Neural cell (in vitro differentiated cells): ENCODE measurements around the gene NLRP7. TPM values are rescaled to one million over a fixed set of nuclear protein-coding genes. Genes with fewer than 3 reads are reported as not detected.
"Not testable (repeated sequence)": the region's sequence is repeated elsewhere in the genome, so short reads cannot be mapped to it uniquely, and the experiment has no call there.

Experiments
- H2AFZ ChIP-seq: fragments of 200-600, 300-800 bp; sonication (generic), shearing (Covaris generic); 2 replicates; pipeline ENCODE4 v1.6.0; 2014; ENCODE audit warnings: low read depth, mild to moderate bottlenecking, antibody characterized with exemption, low read length, moderate library complexity
- H3F3A ChIP-seq: fragments of 200-600 bp; shearing (Covaris generic); 2 replicates; pipeline ENCODE4 v1.6.1; 2016; ENCODE audit warnings: mild to moderate bottlenecking, moderate library complexity, mixed read lengths, antibody characterized with exemption, low read length; ENCODE audit not compliant: insufficient read depth, poor library complexity, severe bottlenecking
- H3K27ac ChIP-seq: fragments of 200-600, 300-800 bp; sonication (generic), shearing (Covaris generic); 2 replicates; pipeline ENCODE4 v1.5.1; 2014; ENCODE audit warnings: mild to moderate bottlenecking, low read length, moderate library complexity
- H3K27me3 ChIP-seq: fragments of 300-800, 200-600 bp; sonication (generic), shearing (Covaris generic); 2 replicates; pipeline ENCODE4 v1.6.0; 2014; ENCODE audit warnings: mild to moderate bottlenecking, low read depth, low read length, moderate library complexity; ENCODE audit not compliant: insufficient read depth
- H3K36me3 ChIP-seq: fragments of 300-800, 200-600 bp; sonication (generic), shearing (Covaris generic); 2 replicates; pipeline ENCODE4 v1.5.1; 2014; ENCODE audit warnings: mild to moderate bottlenecking, antibody characterized with exemption, low read length, moderate library complexity; ENCODE audit not compliant: insufficient read depth
- H3K4me2 ChIP-seq: fragments of 300-800, 200-600 bp; sonication (generic), shearing (Covaris generic); 2 replicates; pipeline ENCODE4 v1.6.0; 2014; ENCODE audit warnings: mild to moderate bottlenecking, low read length
- H3K4me3 ChIP-seq: fragments of 300-800, 200-600 bp; sonication (generic), shearing (Covaris generic); 2 replicates; pipeline ENCODE4 v1.5.1; 2014; ENCODE audit warnings: mild to moderate bottlenecking, low read length, moderate library complexity
- H3K79me2 ChIP-seq: fragments of 200-600 bp; shearing (Covaris generic); replicated peaks from 2 replicates; pipeline ENCODE4 v1.6.0; 2014; ENCODE audit warnings: mild to moderate bottlenecking, low read length, moderate library complexity; ENCODE audit not compliant: insufficient read depth
- H3K9ac ChIP-seq: fragments of 300-800, 200-600 bp; sonication (generic), shearing (Covaris generic); 2 replicates; pipeline ENCODE4 v1.6.1; 2016; ENCODE audit warnings: mild to moderate bottlenecking, low read length, mixed read lengths
- H3K9me2 ChIP-seq: fragments of 200-600 bp; shearing (Covaris generic); 2 replicates; pipeline ENCODE4 v1.6.1; 2016; ENCODE audit warnings: mild to moderate bottlenecking, low read length, mixed read lengths; ENCODE audit not compliant: insufficient read depth
- H3K9me3 ChIP-seq: fragments of 200-600, 300-800 bp; sonication (generic), shearing (Covaris generic); 2 replicates; pipeline ENCODE4 v1.6.1; 2016; ENCODE audit warnings: mild to moderate bottlenecking, mixed run types, low read length, moderate library complexity, mixed read lengths
- H4K20me1 ChIP-seq: fragments of 200-600 bp; shearing (Covaris generic); 2 replicates; pipeline ENCODE4 v1.6.1; 2016; ENCODE audit warnings: mild to moderate bottlenecking, mixed run types; ENCODE audit not compliant: insufficient read depth
- EZH2 ChIP-seq: fragments of 200-600, 300-800 bp; shearing (Covaris generic), sonication (generic); IDR thresholded peaks from 2 replicates; pipeline ENCODE4 v1.6.1; 2014; ENCODE audit warnings: antibody characterized with exemption, low read length, borderline replicate concordance, mild to moderate bottlenecking; ENCODE audit not compliant: insufficient read depth, poor library complexity, severe bottlenecking
- POLR2AphosphoS5 ChIP-seq: IDR thresholded peaks from 2 replicates; pipeline ENCODE4 v1.6.1; 2012
- RAD21 ChIP-seq: fragments of 450-650 bp; conservative IDR thresholded peaks from 2 replicates; pipeline ENCODE4 v1.6.1; 2014; ENCODE audit warnings: antibody characterized with exemption, mild to moderate bottlenecking, moderate library complexity
- TAF1 ChIP-seq: IDR thresholded peaks from 2 replicates; pipeline ENCODE4 v1.6.1; 2012; ENCODE audit warnings: low read depth
- polyA minus RNA-seq: library from RNA; depleted of rRNA, polyadenylated mRNA; stranded (reverse); fragments of >200 nt; gene quantifications from 2 replicates; pipeline ENCODE4 v1.2.3, GENCODE V29; 2014
- polyA plus RNA-seq: library from polyadenylated mRNA; depleted of rRNA; stranded (reverse); fragments of >200 nt; gene quantifications from 2 replicates; pipeline ENCODE4 v1.2.3, GENCODE V29; 2014

Gene NLRP7
- polyA plus RNA-seq, result not detected in 2 replicates
- polyA minus RNA-seq, result not detected in 2 replicates

GRCh38 chr19:54947381-54947780 lies at the start of gene NLRP7:
Gene NLRP7, minus strand, starts transcription at chr19:54947530.
- no peaks in the 10 kb centered on the region for H3K9me3 ChIP-seq
- H2AFZ ChIP-seq, result no peak within 1 kb of the TSS
- no peaks in the 10 kb centered on the region for H4K20me1 ChIP-seq
- H3F3A ChIP-seq, result no peaks in the 10 kb centered on the region
- TF ChIP-seq RAD21 (no peak), POLR2AphosphoS5 (no peak)
- H3K4me3 ChIP-seq, result no peak within 1 kb of the TSS
- no peak within 1 kb of the TSS for H3K27ac ChIP-seq
- H3K4me2 ChIP-seq, result no peak within 1 kb of the TSS
- no peaks in the 10 kb centered on the region for H3K9me2 ChIP-seq
- no peaks in the 10 kb centered on the region for H3K36me3 ChIP-seq
- H3K79me2 ChIP-seq, result no peaks in the 10 kb centered on the region
- H3K27me3 ChIP-seq, result no peaks in the 10 kb centered on the region
- H3K9ac ChIP-seq, result no peak within 1 kb of the TSS

- no peak for TF ChIP-seq TAF1
- no peak for TF ChIP-seq POLR2AphosphoS5
- no peak for TF ChIP-seq EZH2
- Histone ChIP-seq H4K20me1 (no peaks in the 10 kb centered on the region), H3K79me2 (no peaks in the 10 kb centered on the region)
These were observed 48.2 kb upstream of the NLRP7 start for GRCh38 chr19:54995561-54995960.

GRCh38 chr19:54989531-54989930 lies 42.2 kb upstream of the NLRP7 start:
- not testable (repeated sequence) for H3K9ac ChIP-seq, H2AFZ ChIP-seq, H3K9me2 ChIP-seq, H4K20me1 ChIP-seq, H3K27me3 ChIP-seq, H3F3A ChIP-seq, H3K36me3 ChIP-seq, H3K4me2 ChIP-seq, H3K4me3 ChIP-seq, H3K27ac ChIP-seq, H3K79me2 ChIP-seq, H3K9me3 ChIP-seq

More at GRCh38 chr19:54995561-54995960, 48.2 kb upstream of the NLRP7 start:
- H2AFZ ChIP-seq, result no peak overlapping the region
- no peaks in the 10 kb centered on the region for H3K9me3 ChIP-seq
- H3K4me2 ChIP-seq, result no peak overlapping the region
- no peaks in the 10 kb centered on the region for H3F3A ChIP-seq
- H3K36me3 ChIP-seq, result no peaks in the 10 kb centered on the region
- H3K9me2 ChIP-seq, result no peaks in the 10 kb centered on the region
- no peak overlapping the region for H3K9ac ChIP-seq
- no peak overlapping the region for H3K27ac ChIP-seq
- H3K4me3 ChIP-seq, result no peak overlapping the region
- H3K27me3 ChIP-seq, result no peaks in the 10 kb centered on the region

GRCh38 chr19:54982562-54982961 lies 35.2 kb upstream of the NLRP7 start:
- H3F3A ChIP-seq, H3K27ac ChIP-seq, H4K20me1 ChIP-seq, H3K27me3 ChIP-seq, H3K9me2 ChIP-seq, H3K36me3 ChIP-seq, H3K79me2 ChIP-seq, H2AFZ ChIP-seq, H3K4me2 ChIP-seq, H3K4me3 ChIP-seq, H3K9ac ChIP-seq, H3K9me3 ChIP-seq: not testable (repeated sequence)

GRCh38 chr19:54973229-54974090 lies 26.1 kb upstream of the NLRP7 start:
- not testable (repeated sequence) for H3K79me2 ChIP-seq, H3K9me2 ChIP-seq, H3K36me3 ChIP-seq, H4K20me1 ChIP-seq, H2AFZ ChIP-seq, H3K4me2 ChIP-seq, H3K4me3 ChIP-seq, H3K27me3 ChIP-seq, H3F3A ChIP-seq, H3K9me3 ChIP-seq, H3K9ac ChIP-seq, H3K27ac ChIP-seq

- not testable (repeated sequence) for H3K27me3 ChIP-seq, H3K9me3 ChIP-seq, H3F3A ChIP-seq
These were observed 24.1 kb upstream of the NLRP7 start for GRCh38 chr19:54971446-54971845.

More at GRCh38 chr19:54971446-54971845, 24.1 kb upstream of the NLRP7 start:
- H3K4me3 ChIP-seq, H3K4me2 ChIP-seq, H4K20me1 ChIP-seq, H2AFZ ChIP-seq, H3K9me2 ChIP-seq, H3K79me2 ChIP-seq, H3K9ac ChIP-seq, H3K27ac ChIP-seq, H3K36me3 ChIP-seq: not testable (repeated sequence)
